CD4-positive, alpha-beta memory T cell (primary cell): Measurements from ENCODE around the gene GATA6. TPM values are rescaled to one million over a fixed set of nuclear protein-coding genes. Genes with fewer than 3 reads are reported as not detected.

Experiments used
- CTCF ChIA-PET: fragments of 350-600 bp; sonication (Branson Sonifier 250); formaldehyde crosslinking; loops from one replicate; lab custom pipeline; 2021; ENCODE audit warnings: inconsistent platforms; ENCODE audit not compliant: partially characterized antibody; lab: Charles Lee
- POLR2A ChIA-PET: fragments of 350-600 bp; sonication (Branson Sonifier 250); formaldehyde crosslinking; loops from one replicate; lab custom pipeline; 2021; ENCODE audit not compliant: partially characterized antibody; lab: Charles Lee
- DNase-seq, 5 donors: peaks; one replicate each; pipeline versions ENCODE4 v3.0.0 to v3.0.0-alpha.2; 2020 to 2022; ENCODE audit warnings: mixed read lengths in 1 of 5
- H3K27ac ChIP-seq: one replicate; pipeline ENCODE4 v1.7.0; 2013; ENCODE audit warnings: low read depth, low read length
- H3K27me3 ChIP-seq: 2 replicates; pipeline ENCODE4 v1.7.0; 2013; ENCODE audit warnings: mild to moderate bottlenecking, low read length, moderate library complexity; ENCODE audit not compliant: insufficient read depth
- H3K36me3 ChIP-seq: 2 replicates; pipeline ENCODE4 v1.7.0; 2013; ENCODE audit warnings: mild to moderate bottlenecking, low read length, moderate library complexity; ENCODE audit not compliant: insufficient read depth
- H3K4me1 ChIP-seq: 2 replicates; pipeline ENCODE4 v1.7.0; 2013; ENCODE audit warnings: mild to moderate bottlenecking, low read length, moderate library complexity; ENCODE audit not compliant: insufficient read depth
- H3K4me3 ChIP-seq, 2 donors: one replicate each; pipeline ENCODE4 v1.7.0; 2013; ENCODE audit warnings: low read length in 2 of 2, mild to moderate bottlenecking in 1 of 2
- H3K9me3 ChIP-seq, 2 donors: one replicate each; pipeline ENCODE4 v1.7.0; 2013; ENCODE audit warnings: low read length in 2 of 2, control low read depth in 1 of 2; ENCODE audit not compliant: control insufficient read depth in 1 of 2
- H3K27ac Mint-ChIP-seq, 7 donors: one replicate each; pipeline ENCODE4 v1.8.0; 2020 to 2021; ENCODE audit warnings: mixed read lengths in 7 of 7, mild to moderate bottlenecking in 6 of 7, inconsistent platforms in 3 of 7, moderate library complexity in 3 of 7
- H3K27me3 Mint-ChIP-seq, 2 donors: one replicate each; pipeline ENCODE4 v1.8.0; 2020 to 2021; ENCODE audit warnings: mixed read lengths in 2 of 2
- H3K36me3 Mint-ChIP-seq, 2 donors: one replicate each; pipeline ENCODE4 v1.8.0; 2020 to 2021; ENCODE audit warnings: mixed read lengths in 2 of 2, inconsistent platforms in 1 of 2, mild to moderate bottlenecking in 1 of 2
- H3K4me1 Mint-ChIP-seq, 4 donors: one replicate each; pipeline ENCODE4 v1.8.0; 2020 to 2021; ENCODE audit warnings: mixed read lengths in 4 of 4, mild to moderate bottlenecking in 1 of 4
- H3K4me3 Mint-ChIP-seq, 8 donors: one replicate each; pipeline ENCODE4 v1.8.0; 2020 to 2021; ENCODE audit warnings: mixed read lengths in 8 of 8, mild to moderate bottlenecking in 7 of 8, moderate library complexity in 6 of 8, inconsistent platforms in 3 of 8
- H3K9me3 Mint-ChIP-seq, 8 donors: one replicate each; pipeline ENCODE4 v1.8.0; 2020 to 2021; ENCODE audit warnings: mixed read lengths in 8 of 8, mild to moderate bottlenecking in 5 of 8, inconsistent platforms in 3 of 8, moderate library complexity in 1 of 8
- intact Hi-C: fragments of 100-400 bp; cut with micrococcal nuclease; formaldehyde crosslinking; loops from one replicate; pipeline ENCODE4 v1.15.1; 2023
- polyA plus RNA-seq, 2 donors: library from polyadenylated mRNA; unstranded; fragments of 300-500 nt; fragmentation: Illumina TruSeq; gene quantifications; one replicate each; pipeline ENCODE4 v1.2.3, GENCODE V29; 2021
- total RNA-seq, 2 experiments: library from RNA; stranded (reverse); gene quantifications; one replicate each; pipeline ENCODE4 v1.2.3, GENCODE V29; 2021

GATA6 gene
- total and polyA plus RNA-seq, 4 experiments from 2014 or later, result not detected

- Histone ChIP-seq H3K27me3 (peaks cover 37% of the 10 kb centered on the region), H3K4me1 (peaks cover 14% of the 10 kb centered on the region), H3K4me3 (peak overlapping the region in 1 of 2 donors; percentile 37), H3K9me3 (no peaks in the 10 kb centered on the region), H3K27ac (no peak overlapping the region), H3K36me3 (no peaks in the 10 kb centered on the region)
- H3K36me3 Mint-ChIP-seq, result peaks cover 0 to 2% of the 10 kb centered on the region in 2 donors
- peaks cover 52 to 61% of the 10 kb centered on the region in 2 donors for H3K27me3 Mint-ChIP-seq
- ChIA-PET POLR2A (no interaction called here), CTCF (no interaction called here)
- H3K27ac Mint-ChIP-seq, result no peak overlapping the region
- intact Hi-C loops, result loop anchor here (5.0 kb wide), 1 partner anchor 191 kb away; no protein-coding TSS in a partner anchor
- H3K4me1 Mint-ChIP-seq, result peaks cover 15 to 29% (median 17%) of the 10 kb centered on the region in 4 donors
- DNase-seq, result no peak
- peak overlapping the region in 2 of 8 donors; percentile 79 to 87 for H3K4me3 Mint-ChIP-seq
- H3K9me3 Mint-ChIP-seq, result peaks cover 0 to 5% (median under 1%) of the 10 kb centered on the region in 8 donors
Observed at GRCh38 chr18:22171258-22172119, 2.1 kb downstream of the GATA6 start.

- Histone ChIP-seq H3K9me3 (no peaks in the 10 kb centered on the region), H3K36me3 (no peaks in the 10 kb centered on the region), H3K4me1 (peaks cover 14% of the 10 kb centered on the region), H3K27me3 (peaks cover 31% of the 10 kb centered on the region), H3K4me3 (no peak overlapping the region), H3K27ac (no peak overlapping the region)
- no peak for DNase-seq
- Mint-ChIP-seq H3K27me3 (peaks cover 52 to 56% of the 10 kb centered on the region in 2 donors), H3K4me1 (peaks cover 15 to 29% (median 17%) of the 10 kb centered on the region in 4 donors), H3K4me3 (no peak overlapping the region), H3K9me3 (peaks cover 0 to 5% (median under 1%) of the 10 kb centered on the region in 8 donors), H3K27ac (no peak overlapping the region), H3K36me3 (peaks cover 0 to 2% of the 10 kb centered on the region in 2 donors)
- POLR2A ChIA-PET, result no interaction called here
- intact Hi-C loops, result loop anchor here (5.0 kb wide), 1 partner anchor 190 kb away; no protein-coding TSS in a partner anchor
- CTCF ChIA-PET, result no interaction called here
Observed at GRCh38 chr18:22172120-22172582, 2.8 kb downstream of the GATA6 start.

GRCh38 chr18:22172594-22173049 lies 3.2 kb downstream of the GATA6 start:
- Histone ChIP-seq H3K36me3 (no peaks in the 10 kb centered on the region), H3K9me3 (no peaks in the 10 kb centered on the region), H3K4me3 (no peak overlapping the region), H3K27me3 (peaks cover 31% of the 10 kb centered on the region), H3K4me1 (peaks cover 12% of the 10 kb centered on the region), H3K27ac (no peak overlapping the region)
- peaks cover 15 to 29% (median 17%) of the 10 kb centered on the region in 4 donors for H3K4me1 Mint-ChIP-seq
- intact Hi-C loops, result loop anchor here (5.0 kb wide), 1 partner anchor 190 kb away; no protein-coding TSS in a partner anchor
- H3K4me3 Mint-ChIP-seq, result peak overlapping the region in 1 of 8 donors; percentile 38
- DNase-seq, result no peak
- H3K36me3 Mint-ChIP-seq, result peaks cover 0 to 2% of the 10 kb centered on the region in 2 donors
- ChIA-PET CTCF (no interaction called here), POLR2A (no interaction called here)
- no peak overlapping the region for H3K27ac Mint-ChIP-seq
- peaks cover 54% of the 10 kb centered on the region in 2 donors for H3K27me3 Mint-ChIP-seq
- H3K9me3 Mint-ChIP-seq, result peaks cover 0 to 7% (median under 1%) of the 10 kb centered on the region in 8 donors

GRCh38 chr18:22173221-22173927 lies 4.0 kb downstream of the GATA6 start:
- Histone ChIP-seq H3K27me3 (peaks cover 25% of the 10 kb centered on the region), H3K4me1 (peaks cover 8% of the 10 kb centered on the region), H3K36me3 (no peaks in the 10 kb centered on the region), H3K9me3 (no peaks in the 10 kb centered on the region), H3K27ac (no peak overlapping the region), H3K4me3 (no peak overlapping the region)
- no peak for DNase-seq
- peaks cover 50 to 56% of the 10 kb centered on the region in 2 donors for H3K27me3 Mint-ChIP-seq
- peaks cover 10 to 23% (median 11%) of the 10 kb centered on the region in 4 donors for H3K4me1 Mint-ChIP-seq
- intact Hi-C loops, result loop anchor here (5.0 kb wide), 1 partner anchor 189 kb away; no protein-coding TSS in a partner anchor
- ChIA-PET CTCF (no interaction called here), POLR2A (no interaction called here)
- H3K4me3 Mint-ChIP-seq, result no peak overlapping the region
- H3K27ac Mint-ChIP-seq, result no peak overlapping the region
- H3K36me3 Mint-ChIP-seq, result peaks cover 0 to 2% of the 10 kb centered on the region in 2 donors
- peaks cover 0 to 7% (median under 1%) of the 10 kb centered on the region in 8 donors for H3K9me3 Mint-ChIP-seq

- H3K4me3 Mint-ChIP-seq, result no peak overlapping the region
- H3K4me3 ChIP-seq, result no peak overlapping the region
Observed at GRCh38 chr18:22173928-22174301, 4.5 kb downstream of the GATA6 start.

GRCh38 chr18:22174341-22175145 lies 5.2 kb downstream of the GATA6 start:
- no peak overlapping the region for H3K27ac Mint-ChIP-seq
- CTCF ChIA-PET, result no interaction called here
- H3K27me3 Mint-ChIP-seq, result peaks cover 46 to 51% of the 10 kb centered on the region in 2 donors
- peaks cover 6 to 15% (median 7%) of the 10 kb centered on the region in 4 donors for H3K4me1 Mint-ChIP-seq
- Histone ChIP-seq H3K4me1 (peaks cover 4% of the 10 kb centered on the region), H3K4me3 (no peak overlapping the region), H3K27me3 (peaks cover 22% of the 10 kb centered on the region), H3K27ac (no peak overlapping the region), H3K36me3 (no peaks in the 10 kb centered on the region), H3K9me3 (no peaks in the 10 kb centered on the region)
- POLR2A ChIA-PET, result no interaction called here
- peaks cover 0 to 7% (median under 1%) of the 10 kb centered on the region in 8 donors for H3K9me3 Mint-ChIP-seq
- DNase-seq, result no peak
- peaks cover 0 to 2% of the 10 kb centered on the region in 2 donors for H3K36me3 Mint-ChIP-seq
- H3K4me3 Mint-ChIP-seq, result no peak overlapping the region
- intact Hi-C loops, result loop anchor here (5.0 kb wide), 1 partner anchor 188 kb away; no protein-coding TSS in a partner anchor

More at GRCh38 chr18:22173928-22174301, 4.5 kb downstream of the GATA6 start:
- POLR2A ChIA-PET, result no interaction called here
- CTCF ChIA-PET, result no interaction called here
- Histone ChIP-seq H3K36me3 (no peaks in the 10 kb centered on the region), H3K4me1 (peaks cover 4% of the 10 kb centered on the region), H3K9me3 (no peaks in the 10 kb centered on the region), H3K27me3 (peaks cover 22% of the 10 kb centered on the region), H3K27ac (no peak overlapping the region)
- Mint-ChIP-seq H3K9me3 (peaks cover 0 to 7% (median under 1%) of the 10 kb centered on the region in 8 donors), H3K36me3 (peaks cover 0 to 2% of the 10 kb centered on the region in 2 donors), H3K27me3 (peaks cover 46 to 52% of the 10 kb centered on the region in 2 donors), H3K27ac (no peak overlapping the region), H3K4me1 (peaks cover 7 to 19% (median 8%) of the 10 kb centered on the region in 4 donors)
- intact Hi-C loops, result loop anchor here (5.0 kb wide), 1 partner anchor 188 kb away; no protein-coding TSS in a partner anchor
- DNase-seq, result no peak
